Fibroblast of lung (primary cell): ENCODE data around the gene COPE. TPM values are rescaled to one million over a fixed set of nuclear protein-coding genes. Genes with fewer than 3 reads are reported as not detected.

Experiments used
- DNase-seq, 2 donors: peaks; one replicate each; pipeline versions ENCODE4 v3.0.0 to v3.0.0-alpha.2; 2010; ENCODE audit warnings: low read depth in 2 of 2
- H2AFZ ChIP-seq: 2 replicates; pipeline ENCODE4 v1.5.1; 2012; ENCODE audit warnings: low read length, control low read depth, inconsistent platforms
- H3K27ac ChIP-seq: 2 replicates; pipeline ENCODE4 v1.5.1; 2011; ENCODE audit warnings: low read length, control low read depth; ENCODE audit not compliant: insufficient read depth
- H3K27me3 ChIP-seq: 2 replicates; pipeline ENCODE4 v1.5.1; 2011; ENCODE audit warnings: mild to moderate bottlenecking, low read length; ENCODE audit not compliant: control insufficient read depth, insufficient read depth
- H3K36me3 ChIP-seq: 2 replicates; pipeline ENCODE4 v1.5.1; 2011; ENCODE audit warnings: low read length; ENCODE audit not compliant: control insufficient read depth, insufficient read depth
- H3K4me1 ChIP-seq: 2 replicates; pipeline ENCODE4 v1.5.1; 2011; ENCODE audit warnings: low read length; ENCODE audit not compliant: control insufficient read depth, insufficient read depth; ENCODE audit errors: extremely low read depth
- H3K4me2 ChIP-seq: 2 replicates; pipeline ENCODE4 v1.5.1; 2011; ENCODE audit warnings: low read length, control low read depth; ENCODE audit not compliant: insufficient read depth; ENCODE audit errors: extremely low read depth
- H3K4me3 ChIP-seq, 4 experiments: fragments of 200-600 bp in 1 of 4; sonication (generic) in 1 of 4; replicated peaks in 1 of 4; 2 replicates each; pipeline ENCODE4 v1.5.1; 2011 to 2016; ENCODE audit warnings: low read length in 4 of 4, low read depth in 3 of 4, mild to moderate bottlenecking in 3 of 4, control low read depth in 2 of 4, inconsistent platforms in 1 of 4, mixed read lengths in 1 of 4; ENCODE audit not compliant: insufficient read depth in 1 of 4; ENCODE audit errors: control extremely low read depth in 1 of 4
- H3K79me2 ChIP-seq: 2 replicates; pipeline ENCODE4 v1.5.1; 2012; ENCODE audit warnings: mild to moderate bottlenecking, low read length, inconsistent platforms; ENCODE audit not compliant: control insufficient read depth, insufficient read depth
- H3K9ac ChIP-seq: 2 replicates; pipeline ENCODE4 v1.5.1; 2011; ENCODE audit warnings: mild to moderate bottlenecking, low read length, control low read depth; ENCODE audit not compliant: insufficient read depth
- H3K9me3 ChIP-seq: 2 replicates; pipeline ENCODE4 v1.5.1; 2012; ENCODE audit warnings: low read depth, low read length; ENCODE audit not compliant: control insufficient read depth, insufficient read depth
- H4K20me1 ChIP-seq: 2 replicates; pipeline ENCODE4 v1.5.1; 2011; ENCODE audit warnings: low read length; ENCODE audit not compliant: control insufficient read depth, insufficient read depth; ENCODE audit errors: extremely low read depth
- EZH2 ChIP-seq: IDR thresholded peaks from 2 replicates; pipeline ENCODE4 v1.5.1; 2012; ENCODE audit warnings: low read length, control low read depth, mild to moderate bottlenecking; ENCODE audit errors: missing control alignments
- polyA plus RNA-seq, 2 donors: library from polyadenylated mRNA; depleted of rRNA in 1 of 2; stranded (reverse) in 1 of 2; unstranded in 1 of 2; fragments of >200 nt; gene quantifications; 2 replicates each; pipeline ENCODE4 v1.2.1, GENCODE V29; 2011 to 2012; ENCODE audit warnings: missing spikeins in 1 of 2
- total RNA-seq: library from RNA; depleted of rRNA; stranded (reverse); fragments of >200 nt; gene quantifications from 2 replicates; pipeline ENCODE4 v1.2.1, GENCODE V29; 2014
- TF ChIP-seq, protein P1 (sequence below), 2 donors: IDR thresholded peaks in 1 of 2; conservative IDR thresholded peaks in 1 of 2; 1 replicate in 1 of 2; 2 replicates in 1 of 2; pipeline ENCODE4 v1.5.1; 2011 to 2012; ENCODE audit warnings: low read length in 2 of 2, control low read depth in 1 of 2, inconsistent platforms in 1 of 2, low read depth in 1 of 2, mild to moderate bottlenecking in 1 of 2

The COPE gene
- total and polyA plus RNA-seq, 2 donors (not counting 1 experiment from before 2014, with no cell fraction given), result 146 to 182 TPM

DNA sequence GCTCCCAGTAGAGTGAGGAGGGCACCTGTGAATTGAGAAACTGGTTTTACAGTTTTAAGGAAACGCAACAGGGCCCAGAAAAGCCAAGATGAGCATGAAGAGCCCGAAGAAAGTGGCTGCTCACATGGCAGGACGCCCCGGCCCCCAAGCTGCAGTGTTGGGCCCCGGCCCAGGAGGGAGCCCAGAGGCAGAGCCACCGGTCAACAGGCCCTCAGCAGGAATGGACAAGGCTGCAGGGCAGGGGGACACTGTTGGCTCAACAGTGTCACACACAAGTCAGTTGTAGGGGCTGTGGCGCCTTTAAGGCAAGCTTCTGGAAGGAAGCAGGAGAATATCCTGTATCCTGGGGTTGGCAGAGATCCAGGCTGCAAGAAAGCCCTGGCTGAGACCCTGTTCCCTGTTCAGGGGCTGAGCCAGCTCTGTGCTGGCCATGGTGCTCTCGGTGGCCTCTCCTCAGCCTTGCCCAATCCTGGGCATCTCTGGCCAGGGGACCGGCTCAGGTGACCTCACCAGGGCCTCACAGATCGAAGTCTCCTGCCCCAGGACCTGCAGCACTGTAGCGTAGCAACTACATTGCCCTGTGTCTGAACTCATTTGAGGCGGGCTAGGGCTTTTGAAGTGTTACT lies 59.4 kb downstream of the COPE start:
- peak in 1 of 2 donors; percentile 8 for DNase-seq
- TF ChIP-seq, protein P1, sequence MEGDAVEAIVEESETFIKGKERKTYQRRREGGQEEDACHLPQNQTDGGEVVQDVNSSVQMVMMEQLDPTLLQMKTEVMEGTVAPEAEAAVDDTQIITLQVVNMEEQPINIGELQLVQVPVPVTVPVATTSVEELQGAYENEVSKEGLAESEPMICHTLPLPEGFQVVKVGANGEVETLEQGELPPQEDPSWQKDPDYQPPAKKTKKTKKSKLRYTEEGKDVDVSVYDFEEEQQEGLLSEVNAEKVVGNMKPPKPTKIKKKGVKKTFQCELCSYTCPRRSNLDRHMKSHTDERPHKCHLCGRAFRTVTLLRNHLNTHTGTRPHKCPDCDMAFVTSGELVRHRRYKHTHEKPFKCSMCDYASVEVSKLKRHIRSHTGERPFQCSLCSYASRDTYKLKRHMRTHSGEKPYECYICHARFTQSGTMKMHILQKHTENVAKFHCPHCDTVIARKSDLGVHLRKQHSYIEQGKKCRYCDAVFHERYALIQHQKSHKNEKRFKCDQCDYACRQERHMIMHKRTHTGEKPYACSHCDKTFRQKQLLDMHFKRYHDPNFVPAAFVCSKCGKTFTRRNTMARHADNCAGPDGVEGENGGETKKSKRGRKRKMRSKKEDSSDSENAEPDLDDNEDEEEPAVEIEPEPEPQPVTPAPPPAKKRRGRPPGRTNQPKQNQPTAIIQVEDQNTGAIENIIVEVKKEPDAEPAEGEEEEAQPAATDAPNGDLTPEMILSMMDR (conservative IDR thresholded peaks at IDR 0.05 in 1 of 2, IDR thresholded peaks at IDR 0.05 in 1 of 2; ENCODE audit: low read depth in 1 of 2, low read length in 2 of 2), result no peak
- TF ChIP-seq EZH2, result no peak
- H3K79me2 ChIP-seq, result peaks cover under 1% of the 10 kb centered on the region
- no peak overlapping the region for H3K4me3 ChIP-seq
- H3K4me2 ChIP-seq, result no peak overlapping the region
- H2AFZ ChIP-seq, result no peak overlapping the region
- no peaks in the 10 kb centered on the region for H3K27me3 ChIP-seq
- H3K9me3 ChIP-seq, result no peaks in the 10 kb centered on the region
- no peak overlapping the region for H3K27ac ChIP-seq
- H4K20me1 ChIP-seq, result no peaks in the 10 kb centered on the region
- H3K36me3 ChIP-seq, result peaks cover 60% of the 10 kb centered on the region
- no peaks in the 10 kb centered on the region for H3K4me1 ChIP-seq
- H3K9ac ChIP-seq, result no peak overlapping the region

DNA sequence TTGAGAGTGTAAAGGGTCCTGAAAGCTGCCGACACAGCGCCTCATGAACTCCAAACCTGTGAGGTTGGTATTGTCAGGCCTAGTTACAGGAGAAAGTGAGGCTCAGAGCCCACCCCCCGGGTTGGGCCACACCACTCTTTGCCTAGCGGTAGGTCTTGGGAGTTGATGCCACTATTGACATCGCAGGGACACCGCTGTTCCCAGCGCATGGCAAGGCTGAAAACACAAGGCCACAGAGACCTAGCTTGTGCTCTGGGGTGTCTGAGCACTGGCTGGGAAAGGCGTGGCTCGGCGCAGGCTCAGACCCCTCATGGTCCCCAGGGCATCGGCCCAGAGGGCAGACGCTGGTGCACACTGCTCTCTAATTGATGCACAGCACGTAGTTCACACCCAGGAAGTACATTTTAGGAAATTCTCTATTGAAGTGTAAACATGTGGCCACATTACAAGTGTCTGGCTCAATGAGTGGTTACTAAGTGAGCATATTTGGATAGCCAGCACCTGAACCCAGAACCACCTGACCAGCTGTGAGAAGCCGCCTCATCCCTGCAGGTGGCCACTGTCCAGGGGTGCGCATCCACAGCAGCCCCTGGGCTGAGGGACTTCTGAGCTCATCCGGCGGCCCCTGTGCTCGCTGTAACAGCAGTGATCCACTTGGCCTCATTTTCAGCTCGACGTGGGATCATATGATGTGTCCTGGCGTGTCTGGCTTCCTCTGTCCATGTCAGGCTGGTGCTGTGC lies 60.1 kb downstream of the COPE start:
- Histone ChIP-seq H2AFZ (no peak overlapping the region), H3K9me3 (no peaks in the 10 kb centered on the region), H4K20me1 (no peaks in the 10 kb centered on the region), H3K27me3 (no peaks in the 10 kb centered on the region), H3K27ac (no peak overlapping the region), H3K4me2 (no peak overlapping the region), H3K36me3 (peaks cover 63% of the 10 kb centered on the region), H3K4me1 (no peaks in the 10 kb centered on the region), H3K79me2 (peaks cover 3% of the 10 kb centered on the region), H3K9ac (no peak overlapping the region), H3K4me3 (no peak overlapping the region)
- TF ChIP-seq, protein P1 (conservative IDR thresholded peaks at IDR 0.05 in 1 of 2, IDR thresholded peaks at IDR 0.05 in 1 of 2; ENCODE audit: low read depth in 1 of 2, low read length in 2 of 2), result no peak
- no peak for TF ChIP-seq EZH2
- DNase-seq, result no peak

DNA sequence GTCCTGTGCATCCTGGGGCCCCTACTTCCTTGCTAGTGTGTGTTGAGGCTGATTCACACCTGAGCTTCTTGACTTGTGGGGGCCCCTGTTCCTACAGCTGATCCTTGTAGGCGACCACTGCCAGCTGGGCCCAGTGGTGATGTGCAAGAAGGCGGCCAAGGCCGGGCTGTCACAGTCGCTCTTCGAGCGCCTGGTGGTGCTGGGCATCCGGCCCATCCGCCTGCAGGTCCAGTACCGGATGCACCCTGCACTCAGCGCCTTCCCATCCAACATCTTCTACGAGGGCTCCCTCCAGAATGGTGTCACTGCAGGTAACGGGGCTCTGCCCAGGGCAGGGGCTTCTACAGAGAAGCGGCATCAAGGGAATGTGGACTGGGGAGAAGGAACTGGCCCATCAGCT lies 62.0 kb downstream of the COPE start:
- Histone ChIP-seq H3K9me3 (no peaks in the 10 kb centered on the region), H3K4me3 (no peak overlapping the region), H3K4me1 (no peaks in the 10 kb centered on the region), H3K4me2 (no peak overlapping the region), H3K27ac (no peak overlapping the region), H3K9ac (no peak overlapping the region), H4K20me1 (no peaks in the 10 kb centered on the region), H2AFZ (no peak overlapping the region), H3K36me3 (peaks cover 63% of the 10 kb centered on the region), H3K79me2 (peaks cover 5% of the 10 kb centered on the region), H3K27me3 (no peaks in the 10 kb centered on the region)
- TF ChIP-seq EZH2, result no peak
- TF ChIP-seq, protein P1 (conservative IDR thresholded peaks at IDR 0.05 in 1 of 2, IDR thresholded peaks at IDR 0.05 in 1 of 2; ENCODE audit: low read depth in 1 of 2, low read length in 2 of 2), result no peak
- no peak for DNase-seq
